SU-DHL-6 (cell line): ENCODE results near the gene RAB6D.
"Not testable (repeated sequence)": the region's sequence is repeated elsewhere in the genome, so short reads cannot be mapped to it uniquely, and the experiment has no call there.

Experiments
- CTCF ChIP-seq: fragments of 200-600 bp; sonication (generic); IDR thresholded peaks from one replicate; pipeline ENCODE4 v1.5.1; 2017; ENCODE audit warnings: antibody characterized with exemption, mild to moderate bottlenecking, low read length, moderate library complexity; ENCODE audit not compliant: insufficient read depth, poor library complexity, severe bottlenecking
- EZH2phosphoT487 ChIP-seq: fragments of 200-600 bp; sonication (generic), shearing (Covaris generic); conservative IDR thresholded peaks from 2 replicates; pipeline ENCODE4 v1.6.1; 2018; ENCODE audit warnings: mild to moderate bottlenecking, antibody characterized with exemption, low read length, moderate library complexity, mixed read lengths

- not testable (repeated sequence) for TF ChIP-seq CTCF, EZH2phosphoT487
Measured at GRCh38 chr2:131396209-131396608, 32.2 kb upstream of the RAB6D start.
